ENCODE results near the gene EFCAB11. TPM values are rescaled to one million over a fixed set of nuclear protein-coding genes. Genes with fewer than 3 reads are reported as not detected.

EFCAB11 gene
- total RNA-seq, 1 experiment from 2014 or later: 13.9 TPM

- in situ Hi-C loops (cut with HindIII; ENCODE audit: low pct_unique_long_range_greater_than_20kb, low sequenced_read_pairs): no loop called here
Observed at GRCh38 chr14:89959853-89960445, 5.4 kb upstream of the EFCAB11 start.

DNA sequence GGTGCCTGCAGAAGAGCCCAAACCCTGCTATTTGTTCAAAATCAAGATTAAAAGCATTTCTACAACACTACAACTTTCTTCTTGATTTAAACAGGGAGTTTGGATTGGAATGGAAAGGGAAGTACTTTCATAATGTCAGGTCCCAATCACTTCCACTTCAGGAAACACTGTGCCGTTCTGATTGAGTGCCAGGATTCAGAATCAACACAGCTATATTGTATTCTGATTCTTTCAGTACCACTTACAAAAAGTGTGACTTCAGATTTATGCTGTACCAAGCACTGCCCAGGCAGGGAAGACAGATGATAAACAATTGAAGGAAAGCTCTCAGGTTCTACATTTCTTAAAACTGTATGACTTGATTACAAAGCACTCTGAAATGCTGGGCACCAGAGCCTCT, 4.4 kb upstream of the EFCAB11 start:
- in situ Hi-C loops (cut with HindIII; ENCODE audit: low pct_unique_long_range_greater_than_20kb, low sequenced_read_pairs): no loop called here
- no peak for DNase-seq (ENCODE audit: low read depth)

More at GRCh38 chr14:89959853-89960445, 5.4 kb upstream of the EFCAB11 start:
- DNase-seq (ENCODE audit: low read depth): no peak

DNA sequence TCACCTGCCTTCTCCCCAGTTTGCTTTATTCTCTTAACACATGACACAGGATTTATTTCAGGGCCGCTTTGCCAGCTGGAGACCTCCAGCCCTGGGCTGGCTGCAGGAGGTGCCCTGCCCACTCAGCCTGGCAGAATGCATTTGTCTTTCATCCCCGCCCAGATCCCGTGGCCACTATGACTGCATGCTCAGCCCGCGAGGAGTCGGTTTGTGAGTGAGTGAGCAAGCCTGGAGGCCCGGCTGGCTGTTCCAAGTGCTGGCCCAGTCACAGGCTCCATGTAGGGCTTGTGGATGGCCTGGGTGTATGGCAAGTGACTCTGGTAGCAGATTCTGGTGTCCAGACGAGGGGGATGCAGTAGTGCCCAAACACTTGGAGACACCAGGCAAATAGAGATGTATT, 3.3 kb upstream of the EFCAB11 start:
- in situ Hi-C loops (cut with HindIII; ENCODE audit: low pct_unique_long_range_greater_than_20kb, low sequenced_read_pairs): no loop called here
- no peak for DNase-seq (ENCODE audit: low read depth)

DNA sequence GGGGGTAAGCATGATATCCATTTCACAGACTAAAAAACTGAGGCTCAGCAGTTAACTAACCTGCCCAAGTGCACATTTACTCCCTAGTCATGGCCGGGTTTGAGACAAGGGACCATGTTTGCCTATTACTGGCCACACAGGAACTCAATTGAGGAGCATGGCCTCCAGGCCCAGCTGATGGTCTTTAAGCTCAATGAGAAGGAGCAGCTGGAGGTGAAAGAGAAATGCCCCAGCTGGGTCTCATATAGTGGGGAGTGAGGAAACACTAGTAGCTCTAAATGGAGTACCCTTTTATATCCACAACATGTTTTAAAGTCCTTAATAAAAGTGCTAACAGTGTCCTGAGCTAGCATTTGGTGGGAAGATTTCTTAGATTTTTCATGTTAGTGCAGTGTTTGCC, 2.8 kb upstream of the EFCAB11 start:
- in situ Hi-C loops (cut with HindIII; ENCODE audit: low pct_unique_long_range_greater_than_20kb, low sequenced_read_pairs): no loop called here
- no peak for DNase-seq (ENCODE audit: low read depth)

GRCh38 chr14:89956661-89957009, 2.1 kb upstream of the EFCAB11 start:
- DNase-seq (ENCODE audit: low read depth): no peak
- in situ Hi-C loops (cut with HindIII; ENCODE audit: low pct_unique_long_range_greater_than_20kb, low sequenced_read_pairs): no loop called here

- in situ Hi-C loops (cut with HindIII; ENCODE audit: low pct_unique_long_range_greater_than_20kb, low sequenced_read_pairs): no loop called here
- DNase-seq (ENCODE audit: low read depth): peak; percentile 93
Observed at GRCh38 chr14:89955745-89956660, 1.5 kb upstream of the EFCAB11 start, which contains the start of gene TDP1. TSS of gene TDP1 (plus strand) at chr14:89955927. CDS start at chr14:89963115, 7,188 bp downstream.

DNA sequence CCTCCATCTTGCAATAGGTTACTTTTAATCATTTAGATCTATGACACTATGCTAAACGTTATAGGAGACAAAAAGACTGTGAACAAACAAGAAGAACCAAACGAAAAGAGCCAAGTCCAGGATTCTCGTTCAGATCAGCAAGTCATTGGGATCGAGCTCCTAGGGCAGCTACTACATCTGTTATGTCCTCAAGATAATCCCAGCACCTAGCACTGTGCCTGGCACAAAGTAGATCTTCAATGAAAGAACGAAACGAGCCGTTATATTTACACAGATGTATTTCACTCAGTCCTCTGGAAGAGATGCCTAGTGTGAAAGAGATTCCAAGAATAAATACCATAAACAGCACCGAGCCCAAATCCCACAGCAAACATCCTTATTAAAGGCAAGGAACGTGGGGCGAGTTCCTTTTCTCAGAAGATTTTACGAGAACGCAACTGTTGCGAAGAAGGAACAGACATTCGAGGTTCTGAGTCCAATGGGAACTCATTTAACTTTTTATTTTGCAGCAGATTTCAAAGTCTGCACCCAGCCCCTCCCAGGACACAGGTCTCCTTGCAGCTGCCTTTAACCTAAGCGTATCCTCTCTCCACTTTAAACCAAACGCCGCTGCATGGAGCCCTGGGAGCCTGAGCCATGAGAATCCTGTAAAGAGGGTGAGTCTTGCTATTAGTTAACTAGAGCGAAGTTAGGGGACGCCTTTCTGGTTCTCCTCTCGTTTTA, 653 bp upstream of the EFCAB11 start:
- in situ Hi-C loops (cut with HindIII; ENCODE audit: low pct_unique_long_range_greater_than_20kb, low sequenced_read_pairs): no loop called here
- DNase-seq (ENCODE audit: low read depth): no peak

DNA sequence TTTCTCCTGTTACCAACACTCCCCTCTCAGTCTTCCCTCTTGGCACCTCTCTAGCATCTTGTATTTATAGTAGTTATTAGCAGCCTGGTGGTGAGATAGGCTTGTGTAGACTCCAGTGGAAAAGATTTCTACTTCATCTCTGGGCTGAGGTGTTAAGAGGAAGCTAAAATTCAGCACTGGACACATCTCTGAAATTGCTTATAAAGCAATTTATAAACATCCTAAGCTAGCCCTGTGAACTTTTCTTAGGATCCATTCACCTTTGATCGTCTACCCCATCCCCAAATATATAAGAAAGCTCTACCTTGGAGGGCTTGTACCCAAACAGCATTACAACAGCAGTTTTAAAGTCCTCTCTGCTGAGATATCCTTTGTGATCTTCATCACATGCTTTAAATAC, 928 bp downstream of the EFCAB11 start:
- in situ Hi-C loops (cut with HindIII; ENCODE audit: low pct_unique_long_range_greater_than_20kb, low sequenced_read_pairs): no loop called here

GRCh38 chr14:89952576-89952975, 2.0 kb downstream of the EFCAB11 start:
- in situ Hi-C loops (cut with HindIII; ENCODE audit: low pct_unique_long_range_greater_than_20kb, low sequenced_read_pairs): no loop called here

More for the DNA sequence above, 928 bp downstream of the EFCAB11 start:
- no peak for DNase-seq (ENCODE audit: low read depth)

DNA sequence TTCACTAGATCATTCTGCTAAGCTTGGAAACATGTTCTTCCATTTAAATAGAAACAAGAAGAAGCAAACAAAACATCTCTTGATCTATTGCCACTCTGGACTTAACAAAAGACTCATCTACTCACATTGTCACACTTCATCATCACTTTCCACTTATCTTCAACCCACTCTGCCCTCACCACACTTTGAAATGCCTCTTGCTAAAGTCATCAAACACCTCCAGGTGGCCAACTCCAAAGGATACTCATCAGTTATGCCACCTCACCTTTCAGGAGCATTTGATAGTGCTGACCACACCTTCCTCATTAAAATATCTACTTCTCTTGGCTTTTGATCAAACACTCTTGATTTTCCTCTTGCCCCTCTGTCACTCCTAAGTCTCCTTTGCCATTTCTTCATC, 7.2 kb downstream of the EFCAB11 start:
- no peak for DNase-seq (ENCODE audit: low read depth)
- in situ Hi-C loops (cut with HindIII; ENCODE audit: low pct_unique_long_range_greater_than_20kb, low sequenced_read_pairs): no loop called here

More at GRCh38 chr14:89952576-89952975, 2.0 kb downstream of the EFCAB11 start:
- DNase-seq (ENCODE audit: low read depth): no peak

DNA sequence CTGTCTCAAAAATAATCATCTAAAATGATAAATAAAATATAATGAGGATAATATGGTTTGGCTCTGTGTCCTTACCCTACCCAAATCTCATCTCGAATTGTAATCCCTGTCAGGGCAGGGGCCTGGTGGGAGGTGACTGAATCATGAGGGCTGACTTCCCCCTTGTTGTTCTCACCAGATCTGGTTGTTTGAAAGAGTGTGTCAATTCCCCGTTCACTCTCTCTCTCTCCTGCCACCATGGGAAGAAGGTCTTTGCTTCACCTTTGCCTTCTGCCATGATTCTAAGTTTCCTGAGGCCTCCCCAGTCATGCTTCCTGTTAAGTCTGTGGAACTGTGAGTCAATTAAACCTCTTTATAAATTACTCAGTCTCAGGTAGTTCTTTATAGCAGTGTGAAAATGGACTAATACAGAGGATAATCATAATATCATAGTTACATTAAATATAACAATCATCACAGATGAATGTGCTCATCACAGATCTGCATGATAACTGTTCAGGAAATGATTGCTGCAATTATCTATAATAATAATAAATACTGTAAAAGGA, 12.6 kb downstream of the EFCAB11 start:
- in situ Hi-C loops (cut with HindIII; ENCODE audit: low pct_unique_long_range_greater_than_20kb, low sequenced_read_pairs): no loop called here
- no peak for DNase-seq (ENCODE audit: low read depth)

- no peak for DNase-seq (ENCODE audit: low read depth)
- in situ Hi-C loops (cut with HindIII; ENCODE audit: low pct_unique_long_range_greater_than_20kb, low sequenced_read_pairs): no loop called here
Observed at GRCh38 chr14:89936654-89937185, 17.8 kb downstream of the EFCAB11 start.

DNA sequence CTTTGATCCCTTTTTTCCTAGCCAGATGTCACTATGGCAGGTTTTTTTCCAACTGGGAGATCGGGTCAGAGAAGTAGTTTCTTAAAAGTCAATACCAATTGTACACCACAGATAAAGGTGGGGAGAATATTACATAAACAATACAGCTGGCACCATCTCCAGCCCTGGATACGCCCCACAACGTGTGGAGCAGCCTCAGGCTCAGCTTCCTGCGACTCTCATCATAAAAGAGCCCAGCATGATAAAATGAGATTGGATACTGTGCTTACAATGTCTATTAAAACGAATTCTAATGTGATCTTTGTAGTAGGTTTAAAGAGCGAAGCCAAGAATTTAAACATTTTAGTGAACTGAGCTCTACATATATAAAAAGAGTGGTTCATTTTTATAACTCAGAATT, 21.5 kb downstream of the EFCAB11 start:
- no peak for DNase-seq (ENCODE audit: low read depth)
- in situ Hi-C loops (cut with HindIII; ENCODE audit: low pct_unique_long_range_greater_than_20kb, low sequenced_read_pairs): no loop called here

DNA sequence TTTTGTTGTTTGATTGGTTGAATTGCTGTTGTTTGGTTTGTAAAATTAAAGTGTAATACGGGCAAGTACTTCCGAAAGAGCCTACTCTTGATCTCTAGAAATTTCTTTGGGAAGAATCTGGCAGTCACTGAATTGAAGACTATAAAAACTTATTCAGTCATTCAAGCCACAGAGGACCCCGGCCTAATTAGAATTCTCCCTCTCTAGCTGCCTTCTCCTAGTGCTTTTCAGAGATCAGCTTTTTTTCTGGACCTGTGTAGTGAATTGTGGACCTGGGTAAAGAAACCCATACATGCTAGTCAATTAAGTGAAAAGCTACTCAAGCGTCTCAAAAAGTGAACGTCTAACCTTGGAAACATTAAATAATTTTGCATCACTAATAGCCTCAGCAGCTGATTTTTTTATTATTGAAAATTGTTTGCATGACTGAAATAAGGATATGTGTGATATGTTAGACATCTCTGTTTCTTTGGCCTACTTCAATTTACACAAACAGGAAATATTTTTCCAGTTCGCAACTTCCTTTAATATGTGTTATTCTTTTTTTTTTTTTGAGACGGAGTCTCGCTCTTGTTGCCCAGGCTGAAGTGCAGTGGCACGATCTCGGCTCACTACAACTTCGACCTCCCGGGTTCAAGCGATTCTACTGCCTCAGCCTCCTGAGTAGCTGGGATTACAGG, 27.2 kb downstream of the EFCAB11 start:
- in situ Hi-C loops (cut with HindIII; ENCODE audit: low pct_unique_long_range_greater_than_20kb, low sequenced_read_pairs): no loop called here
- no peak for DNase-seq (ENCODE audit: low read depth)

GRCh38 chr14:89926694-89927093, 27.8 kb downstream of the EFCAB11 start:
- in situ Hi-C loops (cut with HindIII; ENCODE audit: low pct_unique_long_range_greater_than_20kb, low sequenced_read_pairs): no loop called here
- peak; percentile 15 for DNase-seq (ENCODE audit: low read depth)

GRCh38 chr14:89924268-89924667, 30.3 kb downstream of the EFCAB11 start:
- DNase-seq (ENCODE audit: low read depth): no peak
- in situ Hi-C loops (cut with HindIII; ENCODE audit: low pct_unique_long_range_greater_than_20kb, low sequenced_read_pairs): no loop called here

- DNase-seq (ENCODE audit: low read depth): peak; percentile 27
- in situ Hi-C loops (cut with HindIII; ENCODE audit: low pct_unique_long_range_greater_than_20kb, low sequenced_read_pairs): no loop called here
Observed at GRCh38 chr14:89922031-89922907, 32.3 kb downstream of the EFCAB11 start.

All from Caki2 (cell line).